Dendritic cell treated with granulocyte-macrophage colony-stimulating factor and Interleukin-4, amounts not matched to agents 40 ng/mL and 50 ng/mL, for 4 days (primary cell): Measurements from ENCODE around the gene KCNK18.

Experiments
- H3K27ac Mint-ChIP-seq: one replicate; pipeline ENCODE4 v1.8.0; 2022; ENCODE audit warnings: mild to moderate bottlenecking, mixed read lengths
- H3K27me3 Mint-ChIP-seq: one replicate; pipeline ENCODE4 v1.8.0; 2022; ENCODE audit warnings: mild to moderate bottlenecking, mixed read lengths
- H3K36me3 Mint-ChIP-seq: one replicate; pipeline ENCODE4 v1.8.0; 2022; ENCODE audit warnings: low read depth, mixed read lengths
- H3K4me1 Mint-ChIP-seq: one replicate; pipeline ENCODE4 v1.8.0; 2022; ENCODE audit warnings: low read depth, mixed read lengths
- H3K4me3 Mint-ChIP-seq: one replicate; pipeline ENCODE4 v1.8.0; 2022; ENCODE audit warnings: mild to moderate bottlenecking, moderate library complexity, mixed read lengths
- H3K9me3 Mint-ChIP-seq: one replicate; pipeline ENCODE4 v1.8.0; 2022; ENCODE audit warnings: mixed read lengths
- intact Hi-C: fragments of 100-400 bp; cut with micrococcal nuclease; formaldehyde crosslinking; loops from one replicate; pipeline ENCODE4 v1.15.0; 2022

Gene KCNK18

DNA sequence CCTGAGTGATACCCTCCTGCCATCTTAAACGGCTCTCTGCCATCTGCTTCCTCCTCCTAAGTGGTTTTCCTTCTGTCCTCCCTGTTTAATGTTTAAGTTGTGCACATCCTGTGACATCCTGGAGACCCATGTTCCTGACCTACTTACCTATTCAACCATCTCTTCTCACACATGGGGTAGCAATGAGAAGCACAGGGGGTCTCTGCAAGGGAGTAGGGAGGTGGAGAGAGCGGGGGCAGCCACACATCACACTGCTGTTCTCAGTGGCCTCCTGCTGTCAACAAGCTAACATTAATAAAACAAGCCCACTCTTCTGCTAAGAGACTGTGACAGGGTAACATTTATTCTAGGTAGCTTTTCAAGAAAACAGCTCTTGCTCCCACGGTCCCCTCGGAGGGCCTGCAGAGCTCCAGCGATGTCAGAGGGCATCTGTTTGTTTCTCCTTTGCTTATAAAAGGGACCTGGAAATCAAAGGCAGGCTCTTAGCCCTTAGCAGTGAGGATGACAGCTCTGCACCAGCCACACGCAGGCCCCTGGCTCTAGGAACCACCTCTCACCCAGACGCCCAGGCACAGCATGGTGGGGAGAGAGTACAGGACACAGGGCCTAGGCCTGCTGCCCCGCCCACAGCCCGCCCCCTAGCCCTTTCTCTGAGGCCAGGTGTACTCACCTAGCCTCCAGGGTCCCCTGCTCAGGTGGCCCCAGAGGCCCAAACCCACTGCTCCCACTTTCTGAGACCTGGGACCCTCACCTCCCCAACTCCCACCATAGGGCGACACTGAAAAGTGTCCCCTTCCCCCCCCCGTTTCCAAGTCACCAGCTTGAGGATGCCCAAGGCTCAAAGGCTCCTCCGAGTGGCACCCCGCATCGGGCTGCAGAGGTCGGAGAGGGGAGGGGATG, 42.7 kb downstream of the KCNK18 start:
- H3K9me3 Mint-ChIP-seq = peaks cover 10% of the 10 kb centered on the region
- H3K36me3 Mint-ChIP-seq = peaks cover 6% of the 10 kb centered on the region
- no peak overlapping the region for H3K27ac Mint-ChIP-seq
- no peaks in the 10 kb centered on the region for H3K4me1 Mint-ChIP-seq
- no peak overlapping the region for H3K4me3 Mint-ChIP-seq
- intact Hi-C loops = no loop called here
- H3K27me3 Mint-ChIP-seq = peaks cover 50% of the 10 kb centered on the region

GRCh38 chr10:117240621-117241529, 43.6 kb downstream of the KCNK18 start, which contains the start of gene SLC18A2:
Gene SLC18A2, plus strand, starts transcription at chr10:117241114. Its CDS starts 580 bp downstream, at chr10:117241694.
- H3K36me3 Mint-ChIP-seq = peaks cover 6% of the 10 kb centered on the region
- no peak within 1 kb of the TSS for H3K4me3 Mint-ChIP-seq

DNA sequence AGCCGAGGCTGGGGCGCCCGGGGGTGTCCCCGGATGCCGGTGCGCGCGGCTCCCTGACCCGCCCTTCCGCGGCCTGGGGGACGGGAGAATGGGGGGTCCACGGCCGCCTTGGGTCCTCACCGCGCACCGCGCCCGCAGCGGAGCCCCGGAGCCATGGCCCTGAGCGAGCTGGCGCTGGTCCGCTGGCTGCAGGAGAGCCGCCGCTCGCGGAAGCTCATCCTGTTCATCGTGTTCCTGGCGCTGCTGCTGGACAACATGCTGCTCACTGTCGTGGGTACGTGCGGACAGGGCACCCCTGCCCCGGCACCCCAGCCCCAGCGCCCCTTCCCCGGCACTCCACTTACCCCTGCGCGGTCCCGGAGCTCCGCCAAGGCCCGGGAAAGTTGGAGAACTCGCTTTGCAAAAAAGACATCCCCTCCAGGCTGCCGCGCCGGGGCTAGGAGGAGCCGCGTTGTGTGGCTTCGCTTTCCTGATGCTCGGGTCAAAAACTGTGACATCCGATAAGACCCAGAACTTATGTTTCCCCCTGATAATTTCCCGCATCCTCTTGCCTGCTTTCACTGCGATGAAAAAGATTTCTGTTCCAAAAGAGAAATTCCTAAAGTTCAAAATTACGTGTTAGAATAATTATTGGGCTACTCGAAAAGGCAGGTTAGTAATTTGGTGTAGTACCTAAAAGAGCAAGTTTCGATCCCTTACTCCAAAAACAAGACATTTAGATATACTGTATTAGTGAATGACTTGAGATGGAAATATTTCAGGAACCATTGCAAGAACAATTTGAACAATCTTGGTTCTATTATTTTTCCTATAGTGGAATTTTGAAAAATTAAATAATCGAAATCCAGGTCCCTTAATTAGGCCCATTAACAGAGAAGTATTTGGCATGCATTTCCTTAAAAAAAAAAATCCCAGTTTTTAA, 44.5 kb downstream of the KCNK18 start:
- intact Hi-C loops = no loop called here
- H3K36me3 Mint-ChIP-seq = peaks cover 6% of the 10 kb centered on the region
- no peaks in the 10 kb centered on the region for H3K4me1 Mint-ChIP-seq
- H3K4me3 Mint-ChIP-seq = no peak overlapping the region
- H3K9me3 Mint-ChIP-seq = peaks cover 10% of the 10 kb centered on the region
- no peak overlapping the region for H3K27ac Mint-ChIP-seq
- peaks cover 51% of the 10 kb centered on the region for H3K27me3 Mint-ChIP-seq

More at GRCh38 chr10:117240621-117241529, 43.6 kb downstream of the KCNK18 start, which contains the start of gene SLC18A2:
- intact Hi-C loops = no loop called here
- Mint-ChIP-seq H3K9me3 (peaks cover 10% of the 10 kb centered on the region), H3K27ac (no peak within 1 kb of the TSS), H3K4me1 (no peaks in the 10 kb centered on the region), H3K27me3 (peaks cover 53% of the 10 kb centered on the region)

- Mint-ChIP-seq H3K9me3 (peaks cover 5% of the 10 kb centered on the region), H3K4me1 (no peaks in the 10 kb centered on the region), H3K27ac (no peak overlapping the region), H3K27me3 (peaks cover 50% of the 10 kb centered on the region), H3K36me3 (peaks cover 3% of the 10 kb centered on the region), H3K4me3 (no peak overlapping the region)
- intact Hi-C loops = no loop called here
Measured at GRCh38 chr10:117242463-117242832, 45.2 kb downstream of the KCNK18 start.

GRCh38 chr10:117246997-117247671, 49.8 kb downstream of the KCNK18 start:
- Mint-ChIP-seq H3K27me3 (peaks cover 43% of the 10 kb centered on the region), H3K4me3 (no peak overlapping the region), H3K36me3 (no peaks in the 10 kb centered on the region), H3K9me3 (no peaks in the 10 kb centered on the region), H3K27ac (no peak overlapping the region), H3K4me1 (no peaks in the 10 kb centered on the region)
- intact Hi-C loops = no loop called here

DNA sequence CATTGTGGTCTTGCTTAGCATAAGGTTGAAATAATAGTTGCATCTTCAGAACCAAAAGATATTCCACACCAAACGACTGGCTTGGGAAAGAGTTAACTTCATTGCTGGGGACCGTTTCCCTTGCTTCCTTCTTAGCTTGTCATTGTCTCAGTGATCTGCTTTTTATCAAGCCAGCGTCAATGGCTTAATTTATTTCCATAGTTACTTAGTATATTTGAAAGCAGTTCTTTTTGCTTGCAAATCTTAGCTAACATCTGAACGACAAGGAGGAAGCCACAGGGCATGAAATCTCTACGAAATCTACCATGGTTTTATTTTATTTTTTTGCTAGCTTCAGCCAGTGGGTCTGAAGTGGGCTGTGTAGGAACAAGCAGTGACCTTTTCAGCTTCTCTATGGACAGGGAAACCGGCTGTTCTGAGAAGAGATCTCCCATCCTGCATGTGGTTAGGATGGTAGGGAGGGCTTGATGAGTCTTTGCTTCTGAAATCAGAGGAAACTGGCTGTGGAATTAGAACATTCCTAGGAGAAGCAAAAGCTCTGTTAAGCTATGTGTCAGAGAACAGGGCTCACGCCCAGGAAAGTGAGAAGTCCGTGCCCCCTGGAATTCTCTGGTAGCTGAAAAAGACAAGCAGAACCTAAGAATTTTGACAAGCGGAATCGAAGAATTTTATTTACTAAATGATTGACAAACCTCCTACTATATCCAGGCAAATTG, 51.6 kb downstream of the KCNK18 start:
- Mint-ChIP-seq H3K27me3 (peaks cover 26% of the 10 kb centered on the region), H3K4me3 (no peak overlapping the region), H3K27ac (no peak overlapping the region), H3K9me3 (no peaks in the 10 kb centered on the region), H3K4me1 (no peaks in the 10 kb centered on the region), H3K36me3 (no peaks in the 10 kb centered on the region)
- intact Hi-C loops = no loop called here

GRCh38 chr10:117249493-117250093, 52.3 kb downstream of the KCNK18 start:
- H3K4me1 Mint-ChIP-seq = no peaks in the 10 kb centered on the region
- no peak overlapping the region for H3K4me3 Mint-ChIP-seq
- H3K27ac Mint-ChIP-seq = no peak overlapping the region
- no peaks in the 10 kb centered on the region for H3K36me3 Mint-ChIP-seq
- intact Hi-C loops = no loop called here
- no peaks in the 10 kb centered on the region for H3K9me3 Mint-ChIP-seq
- H3K27me3 Mint-ChIP-seq = peaks cover 22% of the 10 kb centered on the region

DNA sequence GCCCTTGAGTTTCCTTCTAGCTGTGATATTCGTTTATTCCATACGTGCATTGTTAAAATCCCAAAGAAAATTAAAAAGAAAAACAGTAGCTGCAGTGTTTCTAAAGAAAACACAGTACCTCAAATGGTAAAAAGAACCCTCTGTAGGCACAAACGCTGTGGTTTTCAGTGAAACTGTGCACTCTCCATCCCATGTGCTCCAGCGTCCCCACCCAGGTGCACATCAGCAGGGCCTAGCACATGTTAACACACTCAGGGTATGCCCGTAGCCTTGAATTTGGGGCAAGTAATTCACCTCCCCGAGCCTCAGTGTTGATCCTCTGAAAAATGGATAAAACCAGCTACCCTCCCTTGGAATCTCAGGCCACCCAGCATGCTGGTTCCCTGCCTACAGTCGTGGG, 53.1 kb downstream of the KCNK18 start:
- H3K27me3 Mint-ChIP-seq = peaks cover 18% of the 10 kb centered on the region

GRCh38 chr10:117253908-117254307, 56.6 kb downstream of the KCNK18 start:
- intact Hi-C loops = no loop called here
- H3K4me3 Mint-ChIP-seq = no peak overlapping the region
- peaks cover 11% of the 10 kb centered on the region for H3K4me1 Mint-ChIP-seq
- H3K9me3 Mint-ChIP-seq = no peaks in the 10 kb centered on the region
- no peak overlapping the region for H3K27ac Mint-ChIP-seq
- H3K36me3 Mint-ChIP-seq = no peaks in the 10 kb centered on the region
- H3K27me3 Mint-ChIP-seq = peaks cover 17% of the 10 kb centered on the region

More for the DNA sequence above, 53.1 kb downstream of the KCNK18 start:
- no peaks in the 10 kb centered on the region for H3K9me3 Mint-ChIP-seq
- peaks cover 7% of the 10 kb centered on the region for H3K4me1 Mint-ChIP-seq
- H3K36me3 Mint-ChIP-seq = no peaks in the 10 kb centered on the region
- H3K27ac Mint-ChIP-seq = no peak overlapping the region
- intact Hi-C loops = no loop called here
- no peak overlapping the region for H3K4me3 Mint-ChIP-seq

GRCh38 chr10:117254338-117254737, 57.0 kb downstream of the KCNK18 start:
- peaks cover 14% of the 10 kb centered on the region for H3K27me3 Mint-ChIP-seq
- H3K9me3 Mint-ChIP-seq = no peaks in the 10 kb centered on the region
- no peaks in the 10 kb centered on the region for H3K36me3 Mint-ChIP-seq
- intact Hi-C loops = no loop called here
- H3K4me3 Mint-ChIP-seq = no peak overlapping the region
- H3K4me1 Mint-ChIP-seq = peaks cover 15% of the 10 kb centered on the region
- H3K27ac Mint-ChIP-seq = no peak overlapping the region

DNA sequence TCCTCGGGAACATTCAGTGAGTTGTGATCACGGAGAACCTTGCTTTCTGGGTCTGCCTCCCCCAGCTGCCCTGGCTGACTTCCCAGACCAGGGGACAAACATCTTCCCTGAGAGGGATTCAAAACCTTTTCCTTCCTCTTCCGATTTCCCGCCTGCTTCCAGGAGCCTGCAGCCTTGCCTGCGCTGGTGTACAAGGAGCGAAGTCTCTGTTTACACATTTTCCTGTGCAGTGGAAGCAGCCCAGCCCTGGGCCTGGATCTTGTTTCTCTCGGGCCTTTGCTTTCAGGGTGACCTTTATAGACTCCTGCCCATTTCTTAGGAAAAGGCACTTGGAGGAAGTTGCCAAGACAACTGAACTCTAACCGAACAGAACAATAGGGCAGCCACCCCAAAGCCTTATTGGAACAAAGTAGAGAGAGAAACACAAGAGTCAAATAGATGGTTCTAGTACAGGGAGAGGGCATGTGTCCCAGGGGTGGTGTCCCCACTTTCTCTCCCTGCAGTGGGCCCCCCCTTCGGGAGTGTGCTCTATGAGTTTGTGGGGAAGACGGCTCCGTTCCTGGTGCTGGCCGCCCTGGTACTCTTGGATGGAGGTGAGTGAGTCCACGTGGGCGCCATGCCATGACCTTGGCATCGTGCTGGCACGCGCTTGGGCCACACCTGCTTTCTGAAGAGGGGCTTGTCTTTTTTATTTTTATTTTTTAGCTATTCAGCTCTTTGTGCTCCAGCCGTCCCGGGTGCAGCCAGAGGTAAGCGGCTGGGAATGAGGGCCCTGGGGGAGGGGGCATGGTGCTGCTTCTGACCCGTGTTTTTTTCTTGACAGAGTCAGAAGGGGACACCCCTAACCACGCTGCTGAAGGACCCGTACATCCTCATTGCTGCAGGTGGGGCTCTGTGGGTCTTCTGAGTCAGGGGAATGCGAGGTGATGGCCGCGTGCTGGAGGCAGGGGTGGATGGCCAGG, 57.8 kb downstream of the KCNK18 start:
- no peaks in the 10 kb centered on the region for H3K36me3 Mint-ChIP-seq
- no peaks in the 10 kb centered on the region for H3K9me3 Mint-ChIP-seq
- intact Hi-C loops = no loop called here
- H3K27ac Mint-ChIP-seq = no peak overlapping the region
- H3K27me3 Mint-ChIP-seq = peaks cover 12% of the 10 kb centered on the region
- peaks cover 22% of the 10 kb centered on the region for H3K4me1 Mint-ChIP-seq
- no peak overlapping the region for H3K4me3 Mint-ChIP-seq
